Muscle layer of duodenum (tissue), 2 donors: Measurements from ENCODE around the gene SLC16A5.
A peak's percentile ranks its signal among the peaks of the same experiment; 100 is the strongest.
"Not testable (repeated sequence)": the region's sequence is repeated elsewhere in the genome, so short reads cannot be mapped to it uniquely, and the experiment has no call there.

Experiments used
- H3K27ac ChIP-seq: one replicate; pipeline ENCODE4 v1.7.0; 2013; ENCODE audit warnings: mild to moderate bottlenecking, low read length
- H3K27me3 ChIP-seq: one replicate; pipeline ENCODE4 v1.7.0; 2013; ENCODE audit warnings: low read depth, mild to moderate bottlenecking, control low read depth, low read length
- H3K36me3 ChIP-seq, 2 donors: one replicate each; pipeline ENCODE4 v1.7.0; 2013; ENCODE audit warnings: low read length in 2 of 2, control low read depth in 1 of 2, mild to moderate bottlenecking in 1 of 2; ENCODE audit not compliant: insufficient read depth in 2 of 2, control insufficient read depth in 1 of 2
- H3K4me1 ChIP-seq, 2 donors: one replicate each; pipeline ENCODE4 v1.7.0; 2013; ENCODE audit warnings: low read length in 2 of 2, mild to moderate bottlenecking in 2 of 2, control low read depth in 1 of 2, moderate library complexity in 1 of 2; ENCODE audit not compliant: insufficient read depth in 2 of 2, control insufficient read depth in 1 of 2
- H3K4me3 ChIP-seq, 2 donors: one replicate each; pipeline ENCODE4 v1.7.0; 2013; ENCODE audit warnings: low read length in 2 of 2, low read depth in 1 of 2, mild to moderate bottlenecking in 1 of 2
- H3K9me3 ChIP-seq, 2 donors: one replicate each; pipeline ENCODE4 v1.7.0; 2013; ENCODE audit warnings: low read length in 2 of 2, control low read depth in 1 of 2, mild to moderate bottlenecking in 1 of 2; ENCODE audit not compliant: control insufficient read depth in 1 of 2
- donor health status: healthy.

SLC16A5 gene

DNA sequence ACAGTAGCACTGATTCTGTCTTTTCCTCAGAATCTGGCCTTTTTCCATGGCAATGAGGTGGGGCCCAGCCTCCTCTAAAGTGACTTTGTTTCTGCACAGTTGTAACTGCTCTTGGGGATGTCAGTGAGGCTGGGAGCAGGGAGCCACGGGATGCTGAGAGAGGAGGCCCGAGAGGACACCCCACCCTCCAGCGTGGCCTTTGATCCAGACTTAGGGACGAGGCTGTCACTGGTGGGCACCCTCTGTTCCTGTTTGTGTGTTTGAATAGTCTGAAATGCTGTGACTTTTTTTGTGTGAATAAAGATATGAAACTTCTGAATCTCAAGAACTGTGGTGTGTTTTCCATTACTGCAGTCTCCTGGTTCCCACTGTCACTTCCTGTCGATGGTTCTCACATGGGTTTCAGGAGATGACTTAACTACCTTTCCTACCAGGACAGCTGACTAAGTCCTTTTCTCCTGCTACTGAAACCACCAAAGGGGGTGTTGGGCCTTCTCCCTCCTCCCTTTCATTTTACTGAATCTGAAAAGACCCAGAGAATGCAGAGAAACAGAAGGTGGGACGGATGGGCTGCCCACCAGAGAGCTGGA lies 22.1 kb upstream of the SLC16A5 start:
- Histone ChIP-seq H3K9me3 (no peaks in the 10 kb centered on the region), H3K4me1 (no peaks in the 10 kb centered on the region), H3K36me3 (peaks cover 25 to 46% of the 10 kb centered on the region in 2 donors), H3K27me3 (no peaks in the 10 kb centered on the region), H3K27ac (no peak overlapping the region), H3K4me3 (no peak overlapping the region)

- Histone ChIP-seq H3K36me3 (peaks cover 15 to 26% of the 10 kb centered on the region in 2 donors), H3K9me3 (no peaks in the 10 kb centered on the region), H3K27me3 (no peaks in the 10 kb centered on the region), H3K4me1 (no peaks in the 10 kb centered on the region), H3K4me3 (no peak overlapping the region), H3K27ac (no peak overlapping the region)
Measured at GRCh38 chr17:75067856-75068255, 19.9 kb upstream of the SLC16A5 start.

DNA sequence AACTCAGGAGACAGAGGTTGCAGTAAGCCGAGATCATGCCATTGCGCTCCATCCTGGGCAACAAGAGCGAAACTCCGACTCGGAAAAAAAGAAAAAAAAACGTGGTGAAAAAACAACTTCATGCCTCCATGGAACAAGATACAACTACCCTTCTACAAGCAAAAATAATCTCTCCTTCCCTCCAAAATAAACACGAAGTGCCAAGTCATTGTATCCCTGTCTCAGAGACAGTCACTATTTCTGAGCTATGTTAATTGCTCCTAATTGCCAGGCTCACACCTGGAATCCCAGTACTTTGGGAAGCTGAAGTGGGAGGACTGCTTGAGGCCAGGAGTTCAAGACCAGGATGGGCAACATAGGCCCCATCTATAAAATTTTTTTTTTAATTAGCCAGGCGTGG lies 19.0 kb upstream of the SLC16A5 start:
- H3K4me1 ChIP-seq: no peaks in the 10 kb centered on the region

GRCh38 chr17:75069783-75070182 lies 18.0 kb upstream of the SLC16A5 start:
- H3K36me3 ChIP-seq: peaks cover 0 to 7% of the 10 kb centered on the region in 2 donors
- H3K27ac ChIP-seq: no peak overlapping the region
- H3K4me1 ChIP-seq: no peaks in the 10 kb centered on the region
- H3K27me3 ChIP-seq: no peaks in the 10 kb centered on the region
- no peak overlapping the region for H3K4me3 ChIP-seq
- H3K9me3 ChIP-seq: no peaks in the 10 kb centered on the region

More for the DNA sequence above, 19.0 kb upstream of the SLC16A5 start:
- H3K27me3 ChIP-seq: no peaks in the 10 kb centered on the region
- no peak overlapping the region for H3K27ac ChIP-seq
- no peaks in the 10 kb centered on the region for H3K9me3 ChIP-seq
- H3K36me3 ChIP-seq: peaks cover 7 to 17% of the 10 kb centered on the region in 2 donors
- no peak overlapping the region for H3K4me3 ChIP-seq

GRCh38 chr17:75071478-75072271 lies 16.1 kb upstream of the SLC16A5 start:
- not testable (repeated sequence) for H3K4me3 ChIP-seq, H3K27ac ChIP-seq, H3K27me3 ChIP-seq, H3K4me1 ChIP-seq, H3K36me3 ChIP-seq, H3K9me3 ChIP-seq

- not testable (repeated sequence) for H3K36me3 ChIP-seq, H3K27me3 ChIP-seq, H3K4me3 ChIP-seq, H3K4me1 ChIP-seq, H3K27ac ChIP-seq, H3K9me3 ChIP-seq
Measured at GRCh38 chr17:75072909-75073308, 14.8 kb upstream of the SLC16A5 start.

GRCh38 chr17:75073618-75074047 lies 14.1 kb upstream of the SLC16A5 start:
- Histone ChIP-seq H3K4me3 (no peak overlapping the region), H3K4me1 (peaks cover 0 to 17% of the 10 kb centered on the region in 2 donors), H3K36me3 (no peaks in the 10 kb centered on the region), H3K27me3 (no peaks in the 10 kb centered on the region), H3K9me3 (no peaks in the 10 kb centered on the region), H3K27ac (no peak overlapping the region)

- H3K27me3 ChIP-seq: no peaks in the 10 kb centered on the region
- H3K36me3 ChIP-seq: no peaks in the 10 kb centered on the region
- peaks cover 0 to 19% of the 10 kb centered on the region in 2 donors for H3K4me1 ChIP-seq
- no peak overlapping the region for H3K4me3 ChIP-seq
- no peaks in the 10 kb centered on the region for H3K9me3 ChIP-seq
- no peak overlapping the region for H3K27ac ChIP-seq
Measured at GRCh38 chr17:75074532-75074931, 13.2 kb upstream of the SLC16A5 start.

- Histone ChIP-seq H3K27ac (no peak overlapping the region), H3K27me3 (no peaks in the 10 kb centered on the region), H3K9me3 (no peaks in the 10 kb centered on the region), H3K4me1 (peaks cover 0 to 19% of the 10 kb centered on the region in 2 donors), H3K4me3 (no peak overlapping the region), H3K36me3 (no peaks in the 10 kb centered on the region)
Measured at GRCh38 chr17:75075597-75076336, 12.0 kb upstream of the SLC16A5 start.

- Histone ChIP-seq H3K36me3 (no peaks in the 10 kb centered on the region), H3K27me3 (no peaks in the 10 kb centered on the region), H3K9me3 (no peaks in the 10 kb centered on the region), H3K27ac (no peak overlapping the region), H3K4me1 (peaks cover 0 to 19% of the 10 kb centered on the region in 2 donors), H3K4me3 (peak overlapping the region; percentile 44 to 67)
Measured at GRCh38 chr17:75077072-75077495, 10.7 kb upstream of the SLC16A5 start.

GRCh38 chr17:75077496-75078283 lies 10.1 kb upstream of the SLC16A5 start:
- H3K36me3 ChIP-seq: no peaks in the 10 kb centered on the region
- no peak overlapping the region for H3K27ac ChIP-seq
- no peaks in the 10 kb centered on the region for H3K27me3 ChIP-seq
- H3K4me1 ChIP-seq: peaks cover 0 to 19% of the 10 kb centered on the region in 2 donors
- no peaks in the 10 kb centered on the region for H3K9me3 ChIP-seq
- peak overlapping the region; percentile 44 to 67 for H3K4me3 ChIP-seq
